ENCODE data around the gene TGOLN2.
A peak's percentile ranks its signal among the peaks of the same experiment; 100 is the strongest.
"Not testable (repeated sequence)": the region's sequence is repeated elsewhere in the genome, so short reads cannot be mapped to it uniquely, and the experiment has no call there.

The TGOLN2 gene

DNA sequence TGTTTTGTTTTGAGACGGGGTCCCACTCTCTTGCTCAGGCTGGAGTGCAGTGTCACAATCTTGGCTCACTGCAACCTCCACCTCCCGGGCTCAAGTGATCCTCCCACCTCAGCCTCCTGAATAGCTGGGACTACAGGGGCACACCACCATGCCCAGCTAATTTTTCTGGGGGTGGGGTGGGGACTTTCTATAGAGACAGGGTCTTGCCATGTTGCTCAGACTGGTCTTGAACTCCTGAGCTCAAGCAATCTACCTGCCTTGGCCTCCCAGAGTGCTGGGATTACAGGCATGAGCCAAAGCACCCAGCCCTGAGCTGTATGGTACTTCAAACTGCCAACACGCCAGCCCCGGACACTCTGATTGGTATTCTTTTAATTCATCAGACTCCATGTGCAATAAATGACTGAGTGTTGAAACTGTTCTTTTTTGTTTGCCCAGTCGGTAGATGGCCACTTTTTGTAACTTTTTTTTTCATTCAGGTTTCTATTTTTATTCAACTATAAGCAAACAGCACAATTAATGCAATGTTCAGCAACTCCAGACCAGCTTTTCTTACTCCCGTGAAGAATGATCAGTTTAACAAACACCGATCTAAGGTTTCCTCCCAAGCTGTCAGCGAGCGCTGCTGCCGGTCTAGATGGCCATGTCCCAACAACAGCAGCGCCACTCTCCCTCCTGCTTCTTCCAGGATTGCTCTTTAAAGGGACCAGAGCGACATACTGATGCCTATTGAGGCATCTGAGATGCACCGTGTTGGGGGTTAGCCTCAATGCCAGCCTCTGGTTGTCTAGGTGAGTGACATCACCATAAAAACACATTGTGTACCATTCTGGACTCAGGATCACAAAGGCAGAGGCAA lies 12.5 kb upstream of the TGOLN2 start:
- DNase-seq (ENCODE audit: low read depth in 2 of 3, low spot score in 1 of 3): no peak

- no peak for DNase-seq (ENCODE audit: low read depth in 2 of 3, low spot score in 1 of 3)
Observed at GRCh38 chr2:85334928-85335327, 7.1 kb upstream of the TGOLN2 start.

- not testable (repeated sequence) for DNase-seq (ENCODE audit: low read depth in 2 of 3, low spot score in 1 of 3)
Observed at GRCh38 chr2:85333877-85334276, 6.1 kb upstream of the TGOLN2 start.

- DNase-seq (ENCODE audit: low read depth in 2 of 3, low spot score in 1 of 3): no peak
Observed at GRCh38 chr2:85330839-85331636, 3.2 kb upstream of the TGOLN2 start.

DNA sequence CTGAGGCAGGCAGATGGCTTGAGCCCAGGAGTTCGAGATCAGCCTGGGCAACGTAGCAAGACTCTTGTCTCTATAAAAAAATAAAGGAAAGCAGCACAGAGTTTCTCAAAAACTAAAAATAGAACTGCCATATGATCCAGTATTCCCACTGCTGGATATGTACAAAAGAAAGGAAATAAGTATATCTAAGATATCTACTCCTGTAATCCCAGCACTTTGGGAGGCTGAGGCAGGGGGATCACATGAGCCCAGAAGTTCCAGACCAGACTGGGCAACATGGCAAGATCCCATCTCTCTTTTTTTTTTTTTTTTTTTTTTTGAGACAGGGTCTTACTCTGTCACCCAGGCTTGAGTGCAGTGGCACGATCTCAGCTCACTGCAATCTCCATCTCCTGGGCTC lies 1.9 kb upstream of the TGOLN2 start:
- not testable (repeated sequence) for DNase-seq (ENCODE audit: low read depth in 2 of 3, low spot score in 1 of 3)

- DNase-seq (ENCODE audit: low read depth in 2 of 3, low spot score in 1 of 3): no peak
Observed at GRCh38 chr2:85329181-85329651, 1.4 kb upstream of the TGOLN2 start.

GRCh38 chr2:85327160-85327821 lies 498 bp downstream of the TGOLN2 start:
- peak; percentile 32 to 40 (median 39) for DNase-seq (ENCODE audit: low read depth in 2 of 3, low spot score in 1 of 3)

DNA sequence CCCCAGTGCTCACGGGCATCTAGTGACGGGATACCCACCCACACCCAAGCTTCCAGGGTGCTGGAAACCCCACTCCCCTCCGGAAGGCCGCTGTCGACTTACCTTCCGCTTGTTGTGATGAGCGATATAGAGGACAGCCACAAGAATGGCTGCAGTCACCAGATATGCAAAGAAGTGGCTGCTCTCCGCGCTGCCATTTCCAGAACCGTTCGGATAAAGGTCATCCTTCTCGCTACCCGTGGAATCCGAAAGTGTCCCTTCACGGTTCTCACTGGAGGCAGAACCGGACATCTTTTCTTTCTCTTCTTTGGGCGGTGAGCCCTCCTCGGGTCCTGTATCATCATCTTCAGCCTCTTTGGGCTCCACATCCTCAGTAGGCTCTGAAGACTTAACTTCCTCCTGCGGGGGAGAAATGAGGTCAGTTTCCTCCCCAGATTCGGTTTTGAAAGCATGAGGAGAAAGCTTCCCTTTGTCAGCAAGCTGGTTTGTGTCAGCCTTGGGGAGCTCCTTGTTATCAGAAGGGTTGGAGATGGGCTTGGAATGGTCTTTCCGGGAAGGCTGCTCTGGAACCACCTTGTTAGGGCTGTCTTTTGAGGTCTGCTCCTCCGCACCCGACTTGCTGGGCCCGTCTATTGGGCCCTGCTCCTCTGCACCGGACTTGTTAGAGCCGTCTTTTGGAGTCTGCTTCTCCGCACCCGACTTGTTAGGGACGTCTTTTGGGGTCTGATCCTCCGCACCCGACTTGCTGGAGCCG lies 1.2 kb downstream of the TGOLN2 start:
- peak in 2 of 3 donors; percentile 29 to 44 for DNase-seq (ENCODE audit: low read depth in 2 of 3, low spot score in 1 of 3)

GRCh38 chr2:85325466-85325811 lies 2.4 kb downstream of the TGOLN2 start:
- DNase-seq (ENCODE audit: low read depth in 2 of 3, low spot score in 1 of 3): no peak

- no peak for DNase-seq (ENCODE audit: low read depth in 2 of 3, low spot score in 1 of 3)
Observed at GRCh38 chr2:85324639-85325465, 2.9 kb downstream of the TGOLN2 start.

- not testable (repeated sequence) for DNase-seq (ENCODE audit: low read depth in 2 of 3, low spot score in 1 of 3)
Observed at GRCh38 chr2:85323988-85324367, 3.8 kb downstream of the TGOLN2 start.

- DNase-seq (ENCODE audit: low read depth in 2 of 3, low spot score in 1 of 3): no peak
Observed at GRCh38 chr2:85323351-85323987, 4.3 kb downstream of the TGOLN2 start.

DNA sequence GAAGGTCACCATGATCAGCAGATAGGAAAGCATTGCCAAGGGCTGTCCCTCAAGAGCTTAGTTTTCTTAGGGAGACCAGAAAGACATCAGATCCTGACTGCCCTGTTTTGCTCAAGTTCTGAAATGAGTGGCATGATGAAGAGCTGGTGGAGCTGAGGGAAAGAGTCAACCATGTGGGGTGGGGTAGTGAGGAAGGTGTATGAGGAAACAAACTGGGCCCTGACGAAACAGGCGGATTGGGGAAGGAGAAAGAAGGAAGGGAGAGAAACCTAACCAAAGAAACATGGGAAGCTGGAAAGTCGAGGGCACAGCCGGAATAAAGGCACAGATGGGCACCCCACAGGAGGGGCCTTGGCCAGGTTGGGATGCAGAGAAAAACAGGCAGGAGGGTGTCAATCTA lies 8.0 kb downstream of the TGOLN2 start:
- no peak for DNase-seq (ENCODE audit: low read depth in 2 of 3, low spot score in 1 of 3)

DNA sequence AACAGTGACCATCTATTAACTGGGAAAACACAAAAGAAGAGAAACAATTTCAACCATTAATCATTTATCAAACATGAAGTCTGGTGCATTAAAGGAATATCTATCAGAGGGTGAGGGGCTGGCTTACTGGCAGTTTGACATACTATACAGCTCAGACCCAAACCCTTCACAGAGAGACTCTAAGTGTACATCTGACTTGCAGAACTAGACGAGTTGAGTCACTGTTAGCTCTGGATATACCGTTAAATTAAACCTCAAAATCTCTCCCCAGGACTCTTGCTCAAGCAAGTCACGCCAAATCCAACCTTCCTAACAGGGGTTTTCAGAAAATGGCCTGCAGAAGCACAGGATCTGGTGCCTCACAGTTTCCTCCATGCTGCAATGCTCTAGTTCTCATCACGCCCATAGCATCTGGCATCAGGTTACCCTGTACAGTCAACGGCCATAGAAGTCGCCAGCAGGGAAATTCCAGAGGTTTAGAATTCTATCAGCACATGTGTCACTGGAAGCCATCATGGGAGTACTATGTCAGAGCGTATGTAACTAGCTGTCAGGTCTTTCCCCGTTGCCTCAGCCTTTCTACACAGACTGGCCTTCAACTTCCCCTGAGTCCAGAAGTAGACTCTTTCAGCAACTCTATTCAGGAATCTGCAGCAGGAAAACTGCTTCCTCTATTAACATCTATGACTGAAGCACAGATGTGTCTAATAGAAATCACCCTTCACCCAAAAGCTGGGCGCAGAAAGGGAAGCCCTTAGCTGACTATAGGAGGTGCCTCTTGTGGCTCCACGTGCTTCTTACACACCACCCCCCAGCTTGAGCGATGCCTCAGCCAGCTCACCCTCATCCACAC lies 9.3 kb downstream of the TGOLN2 start:
- peak; percentile 30 to 41 (median 31) for DNase-seq (ENCODE audit: low read depth in 2 of 3, low spot score in 1 of 3)

DNA sequence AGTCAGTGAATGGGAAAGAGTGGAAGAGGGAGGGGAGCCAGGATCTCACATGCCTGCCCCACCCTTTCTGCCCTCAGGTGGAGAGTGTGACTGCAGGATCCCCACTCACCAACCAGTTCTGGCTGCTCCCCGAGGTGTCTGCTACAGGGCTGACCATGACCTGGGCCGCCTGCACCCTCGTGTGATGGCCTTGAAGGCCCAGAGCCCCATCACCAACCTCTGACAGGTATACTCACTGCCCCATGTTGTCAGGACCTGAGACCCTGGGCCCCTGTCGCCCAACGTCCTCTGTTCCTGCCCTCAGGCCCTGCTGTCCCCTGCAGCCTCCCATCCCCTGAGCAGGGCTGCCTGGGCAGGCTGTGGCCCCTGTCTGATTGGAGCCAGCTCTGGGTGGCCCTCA lies 11.9 kb downstream of the TGOLN2 start:
- not testable (repeated sequence) for DNase-seq (ENCODE audit: low read depth in 2 of 3, low spot score in 1 of 3)

DNA sequence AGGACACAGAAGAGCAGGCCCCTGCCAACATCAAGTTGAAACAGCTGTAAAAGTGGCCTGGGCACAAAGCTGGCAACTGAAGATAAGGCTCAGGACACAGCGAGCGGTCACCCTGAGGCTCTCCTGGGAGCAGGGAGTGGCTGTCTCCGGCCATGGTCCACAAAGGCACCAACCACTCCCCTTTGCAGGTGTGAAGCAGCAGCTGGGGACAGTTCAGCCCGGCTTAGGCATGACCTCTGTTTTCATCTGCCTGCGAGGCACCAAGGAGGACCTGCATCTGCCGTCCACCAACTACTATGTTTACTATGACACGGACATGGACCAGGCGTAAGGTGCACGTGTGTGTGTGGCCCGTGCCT lies 12.9 kb downstream of the TGOLN2 start:
- no peak for DNase-seq (ENCODE audit: low read depth in 2 of 3, low spot score in 1 of 3)

DNA sequence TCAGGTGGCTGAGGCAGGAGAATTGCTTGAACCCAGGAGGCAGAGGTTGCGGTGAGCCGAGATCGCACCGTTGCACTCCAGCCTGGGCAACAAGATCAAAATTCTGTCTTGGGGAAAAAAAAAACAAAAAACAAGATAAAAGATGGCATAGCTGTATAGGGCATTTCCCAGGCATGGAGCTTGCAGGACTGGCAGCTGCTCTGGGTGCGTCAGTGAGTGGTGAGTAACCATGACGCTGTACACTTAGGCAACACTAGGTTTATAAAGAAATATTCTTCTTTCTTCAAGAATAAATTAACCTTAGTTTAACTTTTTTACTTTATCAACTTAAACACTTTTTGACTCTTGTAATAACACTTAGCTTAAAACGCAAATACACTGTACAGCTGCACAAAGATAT lies 15.4 kb downstream of the TGOLN2 start:
- DNase-seq (ENCODE audit: low read depth in 2 of 3, low spot score in 1 of 3): no peak

- no peak for DNase-seq (ENCODE audit: low read depth in 2 of 3, low spot score in 1 of 3)
Observed at GRCh38 chr2:85310330-85310729, 17.5 kb downstream of the TGOLN2 start.
